ENCODE results near the gene TRIM17.

DNA sequence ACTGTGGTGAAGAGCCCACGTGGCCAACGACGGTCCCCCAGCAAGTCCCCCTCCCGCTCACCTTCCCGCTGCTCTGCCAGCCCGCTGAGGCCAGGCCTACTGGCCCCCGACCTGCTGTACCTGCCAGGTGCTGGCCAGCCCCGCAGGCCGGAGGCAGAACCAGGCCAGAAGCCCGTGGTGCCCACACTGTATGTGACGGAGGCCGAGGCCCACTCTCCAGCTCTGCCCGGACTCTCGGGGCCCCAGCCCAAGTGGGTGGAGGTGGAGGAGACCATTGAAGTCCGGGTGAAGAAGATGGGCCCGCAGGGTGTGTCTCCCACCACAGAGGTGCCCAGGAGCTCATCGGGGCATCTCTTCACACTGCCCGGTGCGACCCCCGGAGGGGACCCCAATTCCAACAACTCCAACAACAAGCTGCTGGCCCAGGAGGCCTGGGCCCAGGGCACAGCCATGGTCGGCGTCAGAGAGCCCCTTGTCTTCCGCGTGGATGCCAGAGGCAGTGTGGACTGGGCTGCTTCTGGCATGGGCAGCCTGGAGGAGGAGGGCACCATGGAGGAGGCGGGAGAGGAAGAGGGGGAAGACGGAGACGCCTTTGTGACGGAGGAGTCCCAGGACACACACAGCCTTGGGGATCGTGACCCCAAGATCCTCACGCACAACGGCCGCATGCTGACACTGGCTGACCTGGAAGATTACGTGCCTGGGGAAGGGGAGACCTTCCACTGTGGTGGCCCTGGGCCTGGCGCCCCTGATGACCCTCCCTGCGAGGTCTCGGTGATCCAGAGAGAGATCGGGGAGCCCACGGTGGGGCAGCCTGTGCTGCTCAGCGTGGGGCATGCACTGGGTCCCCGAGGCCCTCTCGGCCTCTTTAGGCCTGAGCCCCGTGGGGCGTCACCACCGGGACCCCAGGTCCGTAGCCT, 56.8 kb downstream of the TRIM17 start:
- TF ChIP-seq, protein P1, sequence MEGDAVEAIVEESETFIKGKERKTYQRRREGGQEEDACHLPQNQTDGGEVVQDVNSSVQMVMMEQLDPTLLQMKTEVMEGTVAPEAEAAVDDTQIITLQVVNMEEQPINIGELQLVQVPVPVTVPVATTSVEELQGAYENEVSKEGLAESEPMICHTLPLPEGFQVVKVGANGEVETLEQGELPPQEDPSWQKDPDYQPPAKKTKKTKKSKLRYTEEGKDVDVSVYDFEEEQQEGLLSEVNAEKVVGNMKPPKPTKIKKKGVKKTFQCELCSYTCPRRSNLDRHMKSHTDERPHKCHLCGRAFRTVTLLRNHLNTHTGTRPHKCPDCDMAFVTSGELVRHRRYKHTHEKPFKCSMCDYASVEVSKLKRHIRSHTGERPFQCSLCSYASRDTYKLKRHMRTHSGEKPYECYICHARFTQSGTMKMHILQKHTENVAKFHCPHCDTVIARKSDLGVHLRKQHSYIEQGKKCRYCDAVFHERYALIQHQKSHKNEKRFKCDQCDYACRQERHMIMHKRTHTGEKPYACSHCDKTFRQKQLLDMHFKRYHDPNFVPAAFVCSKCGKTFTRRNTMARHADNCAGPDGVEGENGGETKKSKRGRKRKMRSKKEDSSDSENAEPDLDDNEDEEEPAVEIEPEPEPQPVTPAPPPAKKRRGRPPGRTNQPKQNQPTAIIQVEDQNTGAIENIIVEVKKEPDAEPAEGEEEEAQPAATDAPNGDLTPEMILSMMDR (conservative IDR thresholded peaks at IDR 0.05; ENCODE audit: low read depth in 2 of 2): no peak
- TF ChIP-seq EZH2 (IDR thresholded peaks at IDR 0.05; ENCODE audit: low read depth, unreplicated experiment) (no peak), NANOG (IDR thresholded peaks at IDR 0.05; ENCODE audit: borderline replicate concordance) (no peak), CREB1 (CRISPR knock-in tag; IDR thresholded peaks at IDR 0.05; ENCODE audit: low read depth) (no peak), POLR2AphosphoS5 (IDR thresholded peaks at IDR 0.05; ENCODE audit: low read depth) (no peak)
- TF ChIP-seq, protein P2, sequence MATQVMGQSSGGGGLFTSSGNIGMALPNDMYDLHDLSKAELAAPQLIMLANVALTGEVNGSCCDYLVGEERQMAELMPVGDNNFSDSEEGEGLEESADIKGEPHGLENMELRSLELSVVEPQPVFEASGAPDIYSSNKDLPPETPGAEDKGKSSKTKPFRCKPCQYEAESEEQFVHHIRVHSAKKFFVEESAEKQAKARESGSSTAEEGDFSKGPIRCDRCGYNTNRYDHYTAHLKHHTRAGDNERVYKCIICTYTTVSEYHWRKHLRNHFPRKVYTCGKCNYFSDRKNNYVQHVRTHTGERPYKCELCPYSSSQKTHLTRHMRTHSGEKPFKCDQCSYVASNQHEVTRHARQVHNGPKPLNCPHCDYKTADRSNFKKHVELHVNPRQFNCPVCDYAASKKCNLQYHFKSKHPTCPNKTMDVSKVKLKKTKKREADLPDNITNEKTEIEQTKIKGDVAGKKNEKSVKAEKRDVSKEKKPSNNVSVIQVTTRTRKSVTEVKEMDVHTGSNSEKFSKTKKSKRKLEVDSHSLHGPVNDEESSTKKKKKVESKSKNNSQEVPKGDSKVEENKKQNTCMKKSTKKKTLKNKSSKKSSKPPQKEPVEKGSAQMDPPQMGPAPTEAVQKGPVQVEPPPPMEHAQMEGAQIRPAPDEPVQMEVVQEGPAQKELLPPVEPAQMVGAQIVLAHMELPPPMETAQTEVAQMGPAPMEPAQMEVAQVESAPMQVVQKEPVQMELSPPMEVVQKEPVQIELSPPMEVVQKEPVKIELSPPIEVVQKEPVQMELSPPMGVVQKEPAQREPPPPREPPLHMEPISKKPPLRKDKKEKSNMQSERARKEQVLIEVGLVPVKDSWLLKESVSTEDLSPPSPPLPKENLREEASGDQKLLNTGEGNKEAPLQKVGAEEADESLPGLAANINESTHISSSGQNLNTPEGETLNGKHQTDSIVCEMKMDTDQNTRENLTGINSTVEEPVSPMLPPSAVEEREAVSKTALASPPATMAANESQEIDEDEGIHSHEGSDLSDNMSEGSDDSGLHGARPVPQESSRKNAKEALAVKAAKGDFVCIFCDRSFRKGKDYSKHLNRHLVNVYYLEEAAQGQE (IDR thresholded peaks at IDR 0.05; ENCODE audit: unreplicated experiment): no peak
